Activated CD8-positive, alpha-beta memory T cell treated with anti-CD3 and anti-CD28 coated beads, Interleukin-2, amount 50 U/mL, for 1 hour (primary cell): ENCODE results near the gene B4GALNT1.
"Not testable (repeated sequence)": the region's sequence is repeated elsewhere in the genome, so short reads cannot be mapped to it uniquely, and the experiment has no call there.

Source experiments
- DNase-seq: peaks from one replicate; pipeline ENCODE4 v3.0.0-alpha.2; 2020; ENCODE audit errors: extremely low read depth

Gene B4GALNT1

DNA sequence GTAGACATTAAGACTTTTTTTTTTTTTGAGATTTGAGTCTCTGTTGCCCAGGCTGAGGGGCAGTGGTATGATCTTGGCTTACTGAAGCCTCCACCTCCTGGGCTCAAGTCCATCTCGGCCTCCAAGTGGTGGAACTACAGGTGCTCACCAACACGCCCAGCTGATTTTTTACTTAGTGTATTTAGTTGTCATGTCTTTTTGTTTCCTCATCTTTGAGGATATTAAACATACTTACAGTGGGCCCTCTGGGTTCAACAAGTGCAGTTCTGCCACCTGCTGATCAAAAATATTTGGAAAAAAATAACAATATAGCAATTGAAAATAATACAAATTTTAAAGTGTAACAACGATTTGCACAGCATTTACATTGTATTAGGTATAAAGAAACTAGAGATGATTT, 4.4 kb upstream of the B4GALNT1 start:
- DNase-seq, result no peak

DNA sequence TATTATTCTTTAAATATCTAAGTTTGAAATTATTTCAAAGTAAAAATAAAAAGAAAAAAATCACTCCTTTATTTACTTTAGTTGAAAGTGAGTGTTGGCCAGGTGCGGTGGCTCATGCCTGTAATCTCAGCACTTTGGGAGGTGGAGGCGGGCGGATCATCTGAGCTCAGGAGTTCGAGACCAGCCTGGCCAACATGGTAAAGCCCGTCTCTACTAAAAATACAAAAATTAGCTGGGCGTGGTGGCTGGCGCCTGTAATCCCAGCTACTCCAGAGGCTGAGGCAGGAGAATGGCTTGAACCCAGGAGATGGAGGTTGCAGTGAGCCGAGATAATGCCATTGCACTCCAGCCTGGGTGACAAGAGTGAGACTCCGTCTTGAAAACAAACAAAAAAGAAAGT, 3.7 kb upstream of the B4GALNT1 start:
- DNase-seq, result not testable (repeated sequence)

DNA sequence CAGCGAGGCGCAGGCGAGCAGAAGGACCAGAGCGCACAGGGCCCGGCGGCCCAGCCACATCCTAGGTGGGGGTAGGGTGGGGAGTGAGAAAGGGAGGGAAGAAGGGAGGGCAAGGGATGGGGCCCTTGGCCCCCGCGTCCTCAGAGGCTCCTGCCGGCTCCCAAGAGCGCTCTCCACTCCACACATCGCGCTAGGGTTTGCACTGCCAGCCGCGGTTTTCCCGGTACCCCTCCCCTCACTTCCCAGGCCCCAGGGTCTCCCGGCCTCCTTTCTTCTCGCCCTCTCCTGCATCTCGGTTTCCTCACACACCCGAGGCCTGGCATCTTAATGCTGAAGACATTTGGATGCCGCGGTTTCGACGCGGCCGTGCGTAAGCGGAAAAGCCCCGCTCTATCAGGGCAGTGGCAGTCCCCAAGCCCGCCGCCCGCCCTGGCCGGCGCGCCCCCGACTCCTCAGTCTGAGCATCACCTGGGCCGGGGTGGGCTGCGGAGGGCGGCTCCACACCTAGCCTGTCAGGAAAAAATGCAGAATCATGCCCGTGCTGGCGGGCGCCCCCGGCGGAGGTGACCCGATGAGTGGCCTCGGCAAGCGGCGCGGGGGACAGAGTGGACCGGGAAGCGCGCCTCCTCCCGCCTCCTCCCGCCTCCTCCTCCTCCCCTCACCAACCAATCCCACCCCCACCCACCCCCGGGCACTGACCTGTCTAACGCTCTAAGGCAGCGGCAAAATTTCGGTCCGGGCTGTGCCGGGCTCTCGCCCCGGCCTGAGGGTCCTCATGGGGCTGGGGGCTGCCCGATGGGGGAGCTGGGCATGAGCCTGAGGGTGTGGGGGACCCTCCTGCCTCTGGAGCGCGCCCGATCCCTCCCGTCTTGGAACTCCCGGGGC, 686 bp downstream of the B4GALNT1 start:
- DNase-seq, result no peak

DNA sequence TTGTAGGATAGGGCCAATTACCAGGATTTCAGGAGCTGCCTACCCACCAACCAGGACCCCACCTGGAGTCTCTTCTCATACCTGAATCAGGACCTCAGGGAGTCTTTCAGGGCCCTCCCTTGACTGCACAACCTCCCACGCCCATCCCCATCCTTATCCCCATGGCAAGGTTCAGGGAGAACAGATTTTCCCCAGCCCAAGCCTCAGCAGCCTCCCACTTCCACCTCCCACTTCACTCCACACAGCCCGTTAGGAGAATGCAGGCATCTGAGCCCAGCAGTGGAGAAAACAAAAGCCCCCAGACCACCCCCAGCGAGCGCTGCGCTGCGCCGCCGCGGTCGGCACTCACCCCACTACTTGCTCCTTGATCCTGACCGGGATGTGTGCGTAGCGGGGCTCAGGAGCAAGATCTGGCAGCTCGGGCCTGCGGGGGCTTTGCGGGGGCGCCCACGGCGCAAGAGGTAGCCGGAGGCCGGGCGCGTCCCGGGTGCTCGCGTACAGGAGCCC, 1.4 kb downstream of the B4GALNT1 start:
- DNase-seq, result no peak

DNA sequence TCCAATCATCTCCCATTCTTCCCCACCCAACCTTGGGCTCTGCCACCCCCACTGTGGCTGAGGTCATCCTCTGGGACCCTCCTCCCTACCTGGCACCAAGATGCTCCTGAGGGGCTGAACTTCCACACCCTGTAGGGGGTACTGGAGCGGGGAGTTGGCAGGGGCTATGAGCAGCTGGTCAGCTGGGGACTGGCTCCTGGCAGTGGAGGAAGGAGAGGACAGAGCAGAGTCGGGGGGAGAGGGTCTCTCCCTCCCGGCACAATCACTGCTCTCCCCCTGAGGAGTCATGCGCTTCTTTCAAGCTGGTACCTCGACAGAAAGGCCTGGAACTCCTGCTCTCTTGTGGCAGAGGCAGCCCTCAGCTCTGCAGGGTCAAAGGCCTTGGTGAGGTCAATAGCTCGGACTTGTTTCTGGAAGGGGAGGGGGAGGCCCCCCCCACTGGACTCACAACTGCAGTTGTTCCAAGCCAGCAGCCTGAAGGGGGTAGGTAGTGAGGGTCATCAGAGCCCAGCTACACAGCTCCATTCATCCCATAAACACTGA, 2.0 kb downstream of the B4GALNT1 start:
- DNase-seq, result no peak

DNA sequence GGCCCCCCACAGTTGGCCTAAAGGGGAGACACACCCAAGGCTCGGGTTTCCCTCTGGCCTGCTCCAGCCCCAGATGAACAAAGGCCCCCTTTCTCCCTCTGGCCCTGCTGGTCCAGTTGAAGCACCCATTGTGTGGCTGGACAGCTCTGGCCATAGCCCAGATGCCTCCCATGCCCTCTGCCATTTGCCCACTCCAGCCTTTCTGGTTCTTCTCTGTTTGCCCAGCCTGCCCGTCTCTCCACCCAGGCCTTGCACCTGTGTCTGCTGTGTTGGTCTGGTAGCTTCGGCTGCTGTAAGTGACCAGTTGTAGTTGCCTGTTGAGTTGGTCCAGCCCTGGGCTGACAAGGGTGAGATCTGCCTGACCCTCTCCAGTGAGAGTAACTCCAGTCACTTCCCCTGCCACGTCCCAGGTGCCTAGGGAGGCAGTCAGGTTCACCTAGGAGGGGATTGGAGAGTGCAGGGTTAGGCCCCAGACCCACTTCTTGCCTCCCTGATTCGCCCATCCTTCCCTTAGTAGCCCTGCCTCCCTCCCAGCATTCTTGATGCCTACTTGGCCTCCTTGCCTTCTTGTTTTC, 3.0 kb downstream of the B4GALNT1 start:
- DNase-seq, result no peak

DNA sequence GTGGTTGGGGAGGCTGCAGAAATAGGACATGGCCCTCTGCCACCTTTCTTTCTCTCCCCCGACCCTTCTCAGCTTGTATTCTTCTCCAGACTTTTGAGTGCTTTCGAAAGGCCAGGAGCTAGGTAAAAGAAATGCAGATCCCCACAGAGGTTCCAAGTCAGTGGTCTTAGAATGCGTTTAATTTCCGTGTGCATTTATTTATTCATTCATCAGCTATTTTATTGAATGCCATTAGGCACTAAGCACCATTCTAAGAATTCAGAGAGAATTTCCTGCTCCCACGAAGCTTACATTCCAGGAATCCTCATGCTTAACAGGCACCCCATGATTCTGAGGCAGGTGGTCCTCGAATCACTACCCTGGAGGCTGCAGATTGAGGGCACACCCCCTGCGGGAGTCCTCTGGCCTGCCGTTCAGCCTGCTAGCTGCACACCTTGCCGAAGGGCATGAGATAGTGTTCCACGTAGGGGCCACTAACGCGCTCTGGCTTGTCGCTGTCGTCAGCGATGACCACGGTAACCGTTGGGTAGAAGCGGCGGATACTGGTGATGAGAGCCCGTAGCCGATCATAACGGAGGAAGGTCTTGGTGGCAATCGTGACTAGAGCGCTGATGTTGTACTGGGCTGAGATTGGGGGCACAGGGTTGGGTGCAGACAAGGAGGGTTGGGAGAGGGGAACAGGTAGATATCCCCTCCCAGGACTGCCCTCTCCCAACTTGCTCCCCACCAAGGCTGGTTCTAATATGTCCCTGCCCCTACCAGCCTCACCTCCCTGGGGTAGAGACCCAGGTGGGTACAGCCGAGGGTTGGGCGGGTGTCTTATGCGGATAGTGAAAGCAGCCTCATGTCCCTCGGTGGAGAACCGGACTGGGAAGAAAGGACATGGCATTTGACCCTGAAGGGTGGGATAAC, 4.5 kb downstream of the B4GALNT1 start:
- DNase-seq, result no peak

DNA sequence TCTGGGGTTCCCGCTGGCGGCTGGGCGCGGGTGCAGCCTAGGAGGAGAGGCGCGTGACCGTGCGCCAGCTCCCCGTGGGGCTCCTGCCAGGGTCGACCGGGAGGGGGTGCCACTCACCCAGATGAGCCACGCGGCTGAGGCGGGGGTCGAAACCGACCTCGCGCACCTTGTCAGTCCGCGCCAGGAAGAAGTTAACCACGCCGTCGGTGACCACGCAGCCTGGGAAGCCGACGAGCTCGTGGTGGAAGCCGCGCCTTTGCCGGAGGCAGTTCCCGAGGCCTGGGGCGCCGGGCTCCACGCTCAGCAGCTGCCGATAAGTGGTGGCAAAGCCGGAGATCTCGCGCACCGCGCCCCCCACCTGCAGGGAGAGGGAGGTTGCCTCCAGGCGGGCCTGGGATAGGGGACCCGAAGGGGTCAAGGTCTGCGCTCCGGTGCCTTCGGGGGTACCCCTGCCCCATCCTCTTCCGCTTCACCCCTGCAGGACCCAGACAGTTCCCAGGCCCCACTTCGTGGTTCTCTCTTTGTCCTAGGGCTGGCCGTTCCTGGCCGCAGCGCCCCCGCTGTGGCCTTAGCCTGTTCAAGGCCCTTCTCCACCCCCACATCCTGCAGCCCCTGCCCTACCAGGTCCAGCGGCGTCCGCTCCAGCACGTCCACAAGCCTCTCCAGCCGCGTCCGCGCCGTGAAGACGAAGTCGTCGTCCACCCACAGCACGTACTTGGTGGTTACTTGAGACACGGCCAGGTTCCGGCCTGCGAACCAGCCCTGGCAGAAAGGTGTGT, 5.3 kb downstream of the B4GALNT1 start:
- no peak for DNase-seq

DNA sequence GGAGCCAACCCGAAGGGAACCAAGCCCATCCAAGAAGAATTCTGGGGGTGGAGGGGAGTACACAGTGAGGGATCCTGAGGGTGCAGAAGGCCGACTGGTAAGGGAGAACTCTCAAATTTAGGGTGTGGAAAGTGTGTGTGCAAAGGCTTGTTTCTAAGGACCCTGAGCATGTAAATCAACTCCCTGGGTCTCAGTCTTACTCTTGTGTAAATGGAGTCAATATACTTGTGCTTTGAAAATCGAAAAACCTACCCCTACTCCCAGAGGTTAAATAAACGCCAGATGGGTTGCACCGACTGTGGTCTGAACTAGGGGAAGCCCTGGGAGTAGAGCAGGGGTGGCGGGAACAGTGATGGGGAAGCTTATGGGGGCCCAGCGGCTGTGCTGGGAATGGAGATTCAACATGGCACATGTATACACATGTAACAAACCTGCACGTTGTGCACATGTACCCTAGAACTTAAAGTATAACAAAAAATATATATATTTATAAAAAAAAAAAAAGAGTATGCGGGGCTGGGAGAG, 6.0 kb downstream of the B4GALNT1 start:
- DNase-seq, result no peak

DNA sequence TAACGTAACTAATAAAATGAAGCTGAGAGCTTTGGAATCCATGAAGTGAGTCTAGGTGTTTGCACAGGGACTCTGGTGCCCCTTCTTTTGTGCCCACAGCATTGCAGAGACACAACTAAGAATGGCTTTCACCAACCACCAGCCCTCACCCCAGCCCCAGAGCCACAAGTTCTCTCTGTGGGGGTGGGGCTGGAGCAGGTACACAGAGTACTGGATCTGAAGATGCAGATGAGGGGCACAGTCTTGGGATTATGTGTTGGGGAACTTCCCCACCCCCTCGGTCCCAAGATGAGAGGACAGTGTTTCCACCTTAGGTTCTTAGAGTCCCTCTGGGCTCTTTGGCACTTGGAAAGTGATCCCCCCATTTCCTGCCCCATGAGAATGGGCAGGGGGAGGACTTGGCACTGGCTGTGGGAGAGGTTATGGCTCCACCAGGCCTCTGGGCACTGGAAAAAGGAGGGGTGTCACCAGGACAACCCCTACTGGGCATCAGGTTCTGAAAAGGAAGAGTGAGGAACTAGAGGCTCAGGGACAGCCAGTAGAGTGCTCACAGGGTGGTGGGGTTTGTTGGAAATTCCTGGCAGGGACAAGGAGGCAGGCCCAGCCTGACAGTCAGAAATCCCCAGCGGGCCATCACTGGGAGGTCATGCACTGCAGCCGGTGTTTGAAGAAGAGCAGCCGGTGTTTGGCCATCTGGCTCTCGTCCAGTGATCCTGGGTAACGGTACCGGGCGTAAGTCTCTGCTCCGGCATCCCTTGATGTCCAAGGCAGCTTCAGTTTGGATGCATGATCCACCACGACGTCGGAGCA, 6.7 kb downstream of the B4GALNT1 start:
- DNase-seq, result no peak

DNA sequence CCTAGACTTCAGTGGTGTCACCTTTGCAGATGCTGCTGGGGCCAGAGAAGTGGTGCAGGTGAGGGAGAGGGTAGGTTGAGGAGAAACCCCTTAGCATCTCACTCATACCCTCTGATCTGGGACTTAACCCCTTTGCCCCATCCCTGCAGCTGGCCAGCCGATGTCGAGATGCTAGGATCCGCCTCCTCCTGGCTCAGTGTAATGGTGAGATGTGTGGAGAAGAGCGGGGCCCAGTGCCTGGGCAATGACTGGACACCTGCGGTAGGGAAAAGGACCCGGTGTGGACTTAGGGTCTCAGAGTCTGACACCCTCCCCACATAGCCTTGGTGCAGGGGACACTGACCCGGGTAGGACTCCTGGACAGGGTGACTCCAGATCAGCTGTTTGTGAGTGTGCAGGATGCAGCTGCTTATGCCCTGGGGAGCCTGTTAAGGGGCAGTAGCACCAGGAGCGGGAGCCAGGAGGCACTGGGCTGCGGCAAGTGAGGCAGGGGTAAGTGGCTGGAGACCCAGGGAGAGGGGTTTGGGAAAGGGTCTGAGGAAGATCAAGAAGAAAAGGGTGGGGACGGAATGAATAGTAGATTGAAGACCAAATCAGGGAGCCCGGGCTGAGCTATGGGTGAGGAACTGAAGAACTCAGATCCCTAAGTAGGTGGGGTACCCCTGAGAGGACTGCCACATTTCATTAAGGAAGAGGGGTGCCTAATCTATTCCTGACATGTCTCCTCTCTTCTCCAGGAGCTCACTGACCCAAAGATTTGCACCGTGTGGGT, 7.6 kb downstream of the B4GALNT1 start:
- no peak for DNase-seq

DNA sequence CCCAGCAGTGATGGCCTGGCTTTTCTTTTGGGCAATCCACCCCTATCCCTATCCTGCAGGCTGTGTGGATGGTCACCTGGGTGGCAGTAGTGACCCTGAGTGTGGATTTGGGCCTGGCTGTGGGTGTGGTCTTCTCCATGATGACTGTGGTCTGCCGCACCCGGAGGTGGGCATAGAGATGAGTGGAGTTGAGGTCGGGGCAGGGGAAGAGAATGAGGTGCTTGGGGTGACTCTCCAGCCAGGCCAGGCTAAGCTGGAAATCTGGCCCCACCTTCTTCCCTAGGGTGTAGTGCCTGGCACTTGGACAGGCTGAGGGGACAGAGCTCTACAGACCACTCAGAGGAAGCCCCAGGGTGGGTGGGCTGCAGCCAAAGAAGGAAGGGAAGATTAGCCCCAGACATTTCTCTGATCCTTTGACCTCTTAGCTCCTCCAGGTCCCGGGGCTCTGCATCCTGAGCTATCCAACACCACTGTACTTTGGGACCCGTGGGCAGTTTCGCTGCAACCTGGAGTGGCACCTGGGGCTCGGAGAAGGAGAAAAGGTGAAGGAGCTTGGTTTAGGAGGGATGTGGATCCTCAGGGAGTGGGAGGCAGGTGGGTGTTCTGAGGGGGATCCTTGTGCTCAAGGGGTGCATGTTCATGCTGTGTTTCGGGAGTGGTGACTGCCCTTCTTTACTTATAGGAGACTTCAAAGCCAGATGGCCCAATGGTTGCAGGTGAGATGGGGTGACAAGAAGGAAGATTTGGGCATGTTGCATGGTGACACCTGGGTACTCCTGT, 8.4 kb downstream of the B4GALNT1 start:
- DNase-seq, result no peak

DNA sequence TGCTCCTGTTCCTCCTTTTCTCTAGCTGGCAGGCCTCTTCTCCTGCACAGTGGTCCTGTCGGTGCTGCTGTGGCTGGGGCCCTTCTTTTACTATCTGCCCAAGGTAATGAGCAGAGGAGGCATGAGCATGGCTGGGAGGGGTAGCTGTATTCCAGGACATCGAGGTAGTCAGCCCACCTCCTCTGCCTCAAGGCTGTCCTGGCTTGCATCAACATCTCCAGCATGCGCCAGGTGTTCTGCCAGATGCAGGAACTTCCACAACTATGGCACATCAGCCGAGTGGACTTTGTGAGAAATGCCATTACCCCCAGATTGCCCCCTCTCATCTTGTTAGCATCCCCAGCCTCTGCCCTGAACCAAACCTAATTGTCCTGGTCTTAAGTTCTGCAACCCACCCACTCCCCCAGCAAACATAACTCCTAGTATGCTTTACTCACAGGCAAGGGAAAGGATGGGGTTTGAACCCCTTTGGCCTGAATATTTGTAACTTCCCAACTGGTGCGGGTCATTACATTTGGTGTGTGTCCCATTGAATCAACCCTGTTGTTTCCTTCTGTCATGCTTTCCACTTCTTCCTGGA, 9.1 kb downstream of the B4GALNT1 start:
- DNase-seq, result no peak

DNA sequence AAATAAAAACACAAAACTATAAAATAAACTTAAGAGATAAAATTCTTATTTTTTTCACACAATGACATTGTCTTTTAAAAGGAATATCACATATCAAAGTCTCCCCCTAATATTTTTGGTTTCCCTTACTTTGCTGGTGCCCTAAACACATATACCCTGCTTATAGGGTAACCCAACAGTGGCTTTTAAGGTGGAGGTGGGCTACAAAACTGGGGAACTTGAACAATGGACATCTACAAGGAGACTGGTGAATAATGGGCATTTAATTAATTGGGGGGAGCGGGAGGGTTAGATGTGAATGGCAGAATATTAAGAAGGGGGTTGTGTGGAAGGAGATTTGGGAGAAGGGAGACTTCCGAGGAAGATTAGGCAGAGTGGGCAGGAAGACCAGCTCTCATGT, 9.6 kb downstream of the B4GALNT1 start:
- DNase-seq, result no peak

DNA sequence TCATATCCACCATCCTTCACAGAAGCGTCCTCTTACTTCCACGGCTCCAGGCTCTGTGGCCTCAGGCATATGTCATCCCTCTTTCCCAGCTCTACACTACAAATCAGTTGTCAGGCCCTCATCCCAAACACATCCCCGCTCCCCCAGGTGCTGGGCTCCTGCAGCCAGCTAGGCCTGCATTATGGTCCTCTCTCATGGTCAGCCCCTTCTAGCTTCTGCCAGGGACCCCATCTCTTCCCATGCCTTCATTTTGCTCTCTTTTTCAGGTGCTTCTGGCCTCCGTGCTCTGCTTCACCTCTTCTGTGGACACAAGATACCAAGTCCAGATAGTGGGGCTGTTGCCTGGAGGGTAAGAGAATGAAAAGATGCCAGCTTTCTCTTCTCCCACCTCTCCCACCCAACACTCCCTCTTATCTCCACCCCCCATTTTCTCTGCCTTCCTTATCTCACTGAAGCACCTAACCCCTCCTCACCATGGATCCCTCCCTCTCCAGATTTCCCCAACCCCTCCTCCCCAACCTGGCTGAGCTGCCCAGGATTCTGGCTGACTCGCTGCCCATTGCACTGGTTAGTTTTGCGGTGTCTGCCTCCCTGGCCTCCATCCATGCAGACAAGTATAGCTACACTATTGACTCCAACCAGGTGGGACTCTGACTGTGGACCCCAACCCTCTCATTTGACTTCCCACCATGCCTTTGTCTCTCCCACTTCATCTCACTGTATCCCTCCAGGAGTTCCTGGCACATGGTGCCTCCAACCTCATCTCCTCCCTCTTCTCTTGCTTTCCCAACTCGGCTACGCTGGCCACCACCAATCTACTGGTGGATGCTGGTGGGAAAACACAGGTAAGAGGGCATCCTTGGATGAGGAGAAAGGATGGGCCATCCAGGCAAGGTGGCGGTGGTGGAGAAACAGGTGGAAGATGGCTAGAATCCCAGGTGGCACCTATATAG, 10.4 kb downstream of the B4GALNT1 start:
- no peak for DNase-seq

DNA sequence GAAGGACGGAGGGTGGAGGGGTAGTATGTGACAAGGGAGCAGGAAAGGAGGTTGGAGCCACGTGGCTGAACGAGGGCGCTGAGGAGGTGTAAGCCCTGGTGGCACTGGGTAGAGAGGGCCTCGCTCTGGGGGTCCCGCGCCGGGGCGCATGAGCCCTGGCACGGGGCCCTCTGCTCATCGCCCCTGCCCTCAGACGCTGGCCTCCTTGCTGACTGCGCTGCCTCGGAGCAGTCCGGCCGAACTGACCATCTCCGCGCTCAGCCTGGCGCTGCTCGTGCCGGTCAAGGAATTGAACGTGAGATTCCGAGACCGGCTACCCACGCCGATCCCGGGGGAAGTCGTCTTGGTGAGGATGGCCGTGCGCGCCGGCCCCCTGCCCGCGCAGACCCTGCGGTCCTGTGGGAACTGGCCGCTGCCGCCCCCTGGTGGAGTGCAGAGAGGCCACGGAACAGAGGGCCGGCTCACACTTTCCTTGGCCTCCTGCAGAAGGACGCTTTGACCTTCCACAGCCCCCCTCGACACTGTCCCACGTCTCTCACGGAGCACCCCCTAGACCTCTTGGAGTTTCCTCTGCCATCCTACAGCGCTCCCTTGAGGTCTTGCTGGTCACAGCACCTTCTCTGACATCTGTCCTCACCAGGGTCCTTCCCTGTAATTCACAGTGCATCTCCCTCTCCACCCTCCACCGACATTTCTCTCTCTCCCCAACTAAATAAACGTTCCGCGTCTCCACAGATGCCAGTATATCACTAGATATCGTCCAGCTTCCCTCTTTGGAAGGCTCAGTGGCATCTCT, 11.3 kb downstream of the B4GALNT1 start:
- DNase-seq, result no peak
